Body of pancreas (tissue), 4 donors: ENCODE measurements around the gene PDZD2. TPM values are rescaled to one million over a fixed set of nuclear protein-coding genes. Genes with fewer than 3 reads are reported as not detected.

Experiments
- ATAC-seq: fragments of 150-250 bp; one replicate; pipeline ENCODE4 v1.9.1; 2016
- DNase-seq, 4 donors: peaks; one replicate each; pipeline ENCODE4 v3.0.0-alpha.2; 2019
- H3K27ac ChIP-seq, 4 donors: fragments of 200-600 bp; sonication (generic); 1 replicate in 3 of 4; 2 replicates in 1 of 4; pipeline versions ENCODE4 v1.5.1 to v1.6.1; 2016 to 2019; ENCODE audit warnings: mild to moderate bottlenecking in 1 of 4, mixed read lengths in 1 of 4, moderate library complexity in 1 of 4
- H3K27me3 ChIP-seq, 2 donors: fragments of 200-600 bp; sonication (generic); one replicate each; pipeline ENCODE4 v1.6.0; 2016; ENCODE audit warnings: mild to moderate bottlenecking in 1 of 2
- H3K36me3 ChIP-seq, 2 donors: fragments of 200-600 bp; sonication (generic); replicated peaks in 1 of 2; 2 replicates each; pipeline ENCODE4 v1.5.1; 2016; ENCODE audit warnings: low read depth in 2 of 2; ENCODE audit not compliant: insufficient read depth in 1 of 2
- H3K4me1 ChIP-seq: fragments of 200-600 bp; sonication (generic); one replicate; pipeline ENCODE4 v1.6.0; 2016
- H3K4me3 ChIP-seq, 2 donors: fragments of 200-600 bp; sonication (generic); 1 replicate in 1 of 2; 2 replicates in 1 of 2; pipeline ENCODE4 v1.5.1; 2016 to 2019
- H3K9me3 ChIP-seq, 3 donors: fragments of 200-600 bp; sonication (generic); 1 replicate in 2 of 3; 2 replicates in 1 of 3; pipeline ENCODE4 v1.5.1; 2016
- POLR2A ChIP-seq, 3 donors: fragments of 450-650 bp; IDR thresholded peaks; one replicate each; pipeline ENCODE4 v1.6.1; 2016; ENCODE audit warnings: antibody characterized with exemption in 3 of 3, mild to moderate bottlenecking in 2 of 3
- WGBS, 2 donors: methylation state at CpG; one replicate each; pipeline ENCODE4 v1.1.5; 2017; 5-methylcytosine and 5-hydroxymethylcytosine counted together
- intact Hi-C: fragments of 100-400 bp; cut with DNase I; formaldehyde crosslinking; loops from one replicate; pipeline ENCODE4 v1.15.1; 2023
- total RNA-seq, 2 donors: library from RNA; depleted of rRNA; stranded (reverse); fragments of >200 nt; gene quantifications; one replicate each; pipeline ENCODE4 v1.1.0, GENCODE V29; 2016
- TF ChIP-seq, protein P1 (sequence below), 7 experiments: fragments of 450-650 bp in 4 of 7; fragments of 200-600 bp in 3 of 7; sonication (generic) in 3 of 7; IDR thresholded peaks; one replicate each; pipeline ENCODE4 v1.5.1; 2016 to 2019; ENCODE audit warnings: antibody characterized with exemption in 7 of 7

The PDZD2 gene
- total RNA-seq, 2 donors from 2014 or later = 3.9 to 12.9 TPM

DNA sequence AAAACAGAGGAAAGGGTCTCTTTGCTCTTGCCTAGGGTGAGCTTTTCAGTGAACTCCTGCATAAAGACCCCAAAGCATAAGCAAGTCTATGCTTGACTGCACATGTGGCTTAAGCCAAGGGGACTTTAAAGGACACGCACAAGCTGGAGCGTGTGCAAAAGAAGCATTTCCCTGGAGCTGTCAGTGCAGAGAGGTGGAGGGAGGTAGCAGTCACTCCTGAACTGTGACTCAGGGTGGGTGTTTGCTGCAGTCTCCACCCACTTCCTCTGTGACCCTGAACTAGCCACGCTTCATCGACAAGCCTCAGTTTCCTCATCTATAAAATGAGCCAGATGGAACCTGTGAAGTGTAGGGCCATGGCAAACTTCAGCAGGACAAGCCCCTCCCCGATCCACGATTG lies 72.4 kb downstream of the PDZD2 start:
- no peaks in the 10 kb centered on the region for H3K36me3 ChIP-seq
- 49 to 61% methylated on average over 4 to 6 of the region's 6 CpGs for WGBS, 2 donors
- intact Hi-C loops = no loop called here

DNA sequence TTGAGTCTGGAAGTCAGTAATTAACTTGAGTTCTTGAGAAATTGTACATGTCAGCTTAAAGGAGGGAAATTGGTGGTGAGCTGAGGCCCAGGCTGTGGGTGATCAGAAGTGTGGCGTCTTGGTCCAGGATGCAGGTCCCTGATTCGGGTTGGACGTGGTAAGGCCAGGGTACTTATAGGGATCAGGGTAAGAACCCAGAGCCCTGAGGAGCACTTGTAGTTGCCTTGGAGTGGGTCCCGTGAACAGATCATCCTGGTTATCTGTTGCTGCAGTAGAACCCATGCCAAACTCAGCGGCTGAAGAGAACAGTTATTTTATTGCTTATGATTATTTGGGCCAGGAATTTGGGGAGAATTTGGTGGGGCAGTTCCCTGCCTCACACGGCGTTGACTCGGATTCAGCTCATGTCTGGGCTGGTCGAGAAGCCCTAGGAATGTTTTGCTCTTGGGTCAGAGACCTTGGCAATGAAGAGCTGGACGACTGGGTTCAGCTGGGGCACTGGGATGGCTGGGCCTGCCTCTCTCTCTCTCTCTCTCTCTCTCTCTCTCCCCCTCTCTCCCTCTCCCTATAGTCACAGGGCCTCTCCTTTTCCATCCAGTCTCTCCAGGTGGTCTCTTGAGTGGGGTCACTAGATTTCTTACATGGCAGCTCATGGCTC lies 73.1 kb downstream of the PDZD2 start:
- TF ChIP-seq, protein P1, sequence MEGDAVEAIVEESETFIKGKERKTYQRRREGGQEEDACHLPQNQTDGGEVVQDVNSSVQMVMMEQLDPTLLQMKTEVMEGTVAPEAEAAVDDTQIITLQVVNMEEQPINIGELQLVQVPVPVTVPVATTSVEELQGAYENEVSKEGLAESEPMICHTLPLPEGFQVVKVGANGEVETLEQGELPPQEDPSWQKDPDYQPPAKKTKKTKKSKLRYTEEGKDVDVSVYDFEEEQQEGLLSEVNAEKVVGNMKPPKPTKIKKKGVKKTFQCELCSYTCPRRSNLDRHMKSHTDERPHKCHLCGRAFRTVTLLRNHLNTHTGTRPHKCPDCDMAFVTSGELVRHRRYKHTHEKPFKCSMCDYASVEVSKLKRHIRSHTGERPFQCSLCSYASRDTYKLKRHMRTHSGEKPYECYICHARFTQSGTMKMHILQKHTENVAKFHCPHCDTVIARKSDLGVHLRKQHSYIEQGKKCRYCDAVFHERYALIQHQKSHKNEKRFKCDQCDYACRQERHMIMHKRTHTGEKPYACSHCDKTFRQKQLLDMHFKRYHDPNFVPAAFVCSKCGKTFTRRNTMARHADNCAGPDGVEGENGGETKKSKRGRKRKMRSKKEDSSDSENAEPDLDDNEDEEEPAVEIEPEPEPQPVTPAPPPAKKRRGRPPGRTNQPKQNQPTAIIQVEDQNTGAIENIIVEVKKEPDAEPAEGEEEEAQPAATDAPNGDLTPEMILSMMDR (IDR thresholded peaks at IDR 0.05) = no peak
- no peak for TF ChIP-seq POLR2A (IDR thresholded peaks at IDR 0.05)
- no peak for DNase-seq

More for the DNA sequence above, 72.4 kb downstream of the PDZD2 start:
- H3K27ac ChIP-seq = no peak overlapping the region
- DNase-seq (no peak), ATAC-seq (no peak)
- H3K4me3 ChIP-seq = no peak overlapping the region
- H3K4me1 ChIP-seq = no peaks in the 10 kb centered on the region
- no peak for TF ChIP-seq POLR2A (IDR thresholded peaks at IDR 0.05)
- TF ChIP-seq, protein P1 (IDR thresholded peaks at IDR 0.05) = no peak
- H3K27me3 ChIP-seq = no peaks in the 10 kb centered on the region
- H3K9me3 ChIP-seq = no peaks in the 10 kb centered on the region

DNA sequence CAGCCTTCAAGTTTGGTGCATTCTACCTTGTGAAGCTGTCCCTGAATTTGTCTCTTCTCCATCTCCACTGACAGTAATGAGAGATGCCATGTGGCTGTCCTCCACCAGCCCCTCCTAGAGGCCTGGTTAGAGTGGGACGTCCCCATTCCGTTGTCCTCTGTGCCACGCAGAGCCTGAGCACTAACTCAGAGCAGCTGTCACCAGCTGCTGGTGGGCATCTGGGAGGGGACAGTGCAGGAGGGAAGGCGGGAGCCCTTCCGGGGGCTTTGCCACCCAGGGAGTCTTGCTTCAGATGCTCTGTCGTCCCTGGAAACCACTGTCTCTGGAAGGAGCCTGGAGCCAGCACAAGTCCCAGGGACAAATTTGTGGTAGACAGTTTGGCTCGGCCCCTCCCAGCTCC lies 78.6 kb downstream of the PDZD2 start:
- Histone ChIP-seq H3K4me1 (no peaks in the 10 kb centered on the region), H3K27ac (no peak overlapping the region), H3K4me3 (no peak overlapping the region), H3K27me3 (no peaks in the 10 kb centered on the region), H3K9me3 (no peaks in the 10 kb centered on the region), H3K36me3 (no peaks in the 10 kb centered on the region)
- DNase-seq (no peak), ATAC-seq (no peak)
- TF ChIP-seq, protein P1 (IDR thresholded peaks at IDR 0.05) = no peak
- no peak for TF ChIP-seq POLR2A (IDR thresholded peaks at IDR 0.05)
- WGBS, 2 donors = 58 to 65% methylated on average over 7 of the region's 7 CpGs
- intact Hi-C loops = no loop called here

More for the DNA sequence above, 73.1 kb downstream of the PDZD2 start:
- WGBS, 2 donors = 45 to 74% methylated on average over 4 to 10 of the region's 10 CpGs
- H3K36me3 ChIP-seq = no peaks in the 10 kb centered on the region
- H3K27me3 ChIP-seq = no peaks in the 10 kb centered on the region
- no peak for ATAC-seq
- intact Hi-C loops = no loop called here
- no peaks in the 10 kb centered on the region for H3K9me3 ChIP-seq
- H3K27ac ChIP-seq = no peak overlapping the region
- no peaks in the 10 kb centered on the region for H3K4me1 ChIP-seq
- H3K4me3 ChIP-seq = no peak overlapping the region

DNA sequence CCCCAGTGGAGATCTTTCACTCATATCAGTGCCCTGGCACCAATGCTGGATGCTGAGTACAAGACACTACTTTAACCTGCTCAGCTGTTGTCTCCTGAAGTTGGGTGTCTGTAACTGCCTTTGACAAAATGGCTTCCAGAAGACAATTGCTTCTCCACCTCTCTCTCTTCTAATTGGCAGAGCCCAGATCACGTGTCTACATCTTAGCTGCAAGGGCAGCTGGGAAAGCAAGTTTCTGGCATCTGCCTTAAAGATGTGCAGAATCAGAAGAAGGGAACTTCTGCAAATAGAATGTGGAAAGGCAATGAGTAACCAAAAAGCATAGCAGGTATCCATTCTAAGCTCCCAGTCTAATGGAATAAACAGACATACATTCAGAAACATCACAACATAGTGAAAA lies 81.1 kb downstream of the PDZD2 start:
- TF ChIP-seq, protein P1 (IDR thresholded peaks at IDR 0.05) = no peak
- no peak for TF ChIP-seq POLR2A (IDR thresholded peaks at IDR 0.05)
- no peaks in the 10 kb centered on the region for H3K4me1 ChIP-seq
- 57 to 64% methylated on average over 1 of the region's 1 CpG for WGBS, 2 donors
- H3K27me3 ChIP-seq = no peaks in the 10 kb centered on the region
- no peak overlapping the region for H3K4me3 ChIP-seq
- no peaks in the 10 kb centered on the region for H3K9me3 ChIP-seq
- ATAC-seq (no peak), DNase-seq (no peak)
- H3K36me3 ChIP-seq = no peaks in the 10 kb centered on the region
- intact Hi-C loops = no loop called here
- no peak overlapping the region for H3K27ac ChIP-seq

DNA sequence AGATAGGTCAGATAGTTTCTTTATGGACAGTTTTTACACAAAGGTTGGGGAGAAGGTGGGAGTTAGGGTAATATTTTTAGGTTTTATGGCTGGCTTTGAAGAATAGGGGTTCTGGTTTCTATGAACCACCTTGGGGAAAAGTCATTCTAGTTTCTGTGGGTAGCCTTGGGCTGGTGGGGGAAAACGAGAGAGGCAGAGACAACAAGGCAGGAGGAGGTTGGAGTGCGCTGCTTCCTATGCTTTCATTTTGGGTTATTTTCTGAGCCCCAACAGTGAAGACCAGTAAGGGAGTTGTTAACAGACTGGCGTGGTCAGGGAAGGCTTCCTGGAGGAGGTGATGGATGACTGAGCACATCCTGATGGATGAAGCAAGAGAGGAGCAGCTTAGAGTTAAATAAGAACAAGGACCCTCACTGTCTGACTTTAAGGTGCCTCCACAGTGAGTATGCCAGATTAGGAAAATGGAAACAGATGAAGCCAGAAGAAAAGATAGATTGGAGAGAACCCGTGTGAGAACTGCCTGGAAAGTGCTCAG lies 81.9 kb downstream of the PDZD2 start:
- WGBS, 2 donors = 64 to 73% methylated on average over 4 of the region's 4 CpGs
- intact Hi-C loops = no loop called here
- Histone ChIP-seq H3K4me3 (no peak overlapping the region), H3K27me3 (no peaks in the 10 kb centered on the region), H3K4me1 (no peaks in the 10 kb centered on the region), H3K9me3 (no peaks in the 10 kb centered on the region), H3K36me3 (no peaks in the 10 kb centered on the region), H3K27ac (no peak overlapping the region)
- ATAC-seq (no peak), DNase-seq (no peak)
- TF ChIP-seq POLR2A (IDR thresholded peaks at IDR 0.05) = no peak
